ENCODE results near the gene HDGFL2. TPM values are rescaled to one million over a fixed set of nuclear protein-coding genes. Genes with fewer than 3 reads are reported as not detected.
"Not testable (repeated sequence)": the region's sequence is repeated elsewhere in the genome, so short reads cannot be mapped to it uniquely, and the experiment has no call there.

Gene HDGFL2
- total RNA-seq, 1 donor from 2014 or later, result 92.6 TPM

DNA sequence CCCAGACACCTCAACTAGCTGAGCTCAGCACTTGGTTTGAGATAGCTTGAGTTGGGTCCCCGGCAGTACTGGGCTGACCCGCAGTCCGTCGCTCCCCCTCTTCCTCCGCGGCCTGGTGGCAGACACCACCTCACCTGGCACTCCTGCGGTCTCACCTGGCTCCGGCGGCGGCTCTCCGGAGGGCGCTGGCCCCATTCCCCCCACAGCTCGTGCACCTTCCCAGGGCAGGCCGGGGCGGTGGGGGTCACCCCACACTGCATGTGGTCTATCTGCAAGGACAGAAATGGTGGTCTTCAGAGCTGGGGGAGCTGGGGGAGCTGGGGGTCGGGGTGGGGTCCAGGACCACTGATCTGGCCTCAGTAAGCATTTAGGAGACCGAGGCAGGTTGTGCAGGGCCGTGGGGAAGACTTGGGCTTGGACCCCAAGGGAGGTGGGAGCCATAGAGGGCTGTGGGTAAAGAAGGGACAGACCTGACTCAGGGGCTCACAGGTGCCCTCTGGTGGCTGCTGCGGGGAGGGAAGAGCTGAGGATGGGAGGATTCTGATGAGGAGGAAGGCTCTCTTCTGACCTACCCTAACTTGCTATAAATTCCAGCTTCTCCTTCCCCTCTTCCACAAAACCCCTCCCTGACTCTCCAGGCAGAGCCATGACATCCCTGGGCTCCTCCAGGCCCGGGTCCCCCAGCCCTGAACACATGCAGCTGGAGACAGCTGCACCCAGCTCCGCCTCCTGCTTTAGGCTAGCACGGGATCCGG, 52.9 kb downstream of the HDGFL2 start:
- peaks cover 9% of the 10 kb centered on the region for H3K27me3 Mint-ChIP-seq
- TF ChIP-seq, protein P1, sequence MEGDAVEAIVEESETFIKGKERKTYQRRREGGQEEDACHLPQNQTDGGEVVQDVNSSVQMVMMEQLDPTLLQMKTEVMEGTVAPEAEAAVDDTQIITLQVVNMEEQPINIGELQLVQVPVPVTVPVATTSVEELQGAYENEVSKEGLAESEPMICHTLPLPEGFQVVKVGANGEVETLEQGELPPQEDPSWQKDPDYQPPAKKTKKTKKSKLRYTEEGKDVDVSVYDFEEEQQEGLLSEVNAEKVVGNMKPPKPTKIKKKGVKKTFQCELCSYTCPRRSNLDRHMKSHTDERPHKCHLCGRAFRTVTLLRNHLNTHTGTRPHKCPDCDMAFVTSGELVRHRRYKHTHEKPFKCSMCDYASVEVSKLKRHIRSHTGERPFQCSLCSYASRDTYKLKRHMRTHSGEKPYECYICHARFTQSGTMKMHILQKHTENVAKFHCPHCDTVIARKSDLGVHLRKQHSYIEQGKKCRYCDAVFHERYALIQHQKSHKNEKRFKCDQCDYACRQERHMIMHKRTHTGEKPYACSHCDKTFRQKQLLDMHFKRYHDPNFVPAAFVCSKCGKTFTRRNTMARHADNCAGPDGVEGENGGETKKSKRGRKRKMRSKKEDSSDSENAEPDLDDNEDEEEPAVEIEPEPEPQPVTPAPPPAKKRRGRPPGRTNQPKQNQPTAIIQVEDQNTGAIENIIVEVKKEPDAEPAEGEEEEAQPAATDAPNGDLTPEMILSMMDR (IDR thresholded peaks at IDR 0.05; ENCODE audit: unreplicated experiment), result peak; percentile 71
- H3K4me1 Mint-ChIP-seq (ENCODE audit: low read depth), result no peaks in the 10 kb centered on the region
- H3K4me3 Mint-ChIP-seq (ENCODE audit: low read depth), result no peak overlapping the region
- no peaks in the 10 kb centered on the region for H3K9me3 Mint-ChIP-seq (ENCODE audit: low read depth)
- DNase-seq (ENCODE audit: low spot score, unreplicated experiment), result peak; percentile 51
- no peak overlapping the region for H3K27ac Mint-ChIP-seq
- H3K36me3 Mint-ChIP-seq (ENCODE audit: insufficient read depth), result no peaks in the 10 kb centered on the region

DNA sequence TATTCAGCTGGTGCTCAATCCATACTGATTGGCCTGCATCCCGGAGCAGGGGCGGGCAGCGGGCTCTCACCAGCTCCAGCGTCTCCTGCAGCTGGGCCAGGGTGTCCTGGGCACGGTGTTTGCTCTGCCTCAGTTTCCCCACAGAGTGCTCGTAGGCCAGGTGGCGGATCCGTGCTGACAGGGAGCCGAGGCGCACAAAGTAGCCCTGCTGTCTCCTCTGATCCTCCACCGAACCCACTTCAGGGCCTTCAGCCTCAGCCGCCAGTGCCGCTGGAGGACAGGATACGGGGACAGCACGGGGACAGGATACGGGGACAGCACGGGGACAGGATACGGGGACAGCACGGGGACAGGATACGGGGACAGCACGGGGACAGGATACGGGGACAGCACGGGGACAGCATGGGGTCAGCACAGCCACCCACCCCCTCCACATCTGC, 53.5 kb downstream of the HDGFL2 start:
- H3K9me3 Mint-ChIP-seq (ENCODE audit: low read depth), result no peaks in the 10 kb centered on the region
- H3K27me3 Mint-ChIP-seq, result peaks cover 9% of the 10 kb centered on the region
- H3K27ac Mint-ChIP-seq, result no peak overlapping the region
- no peaks in the 10 kb centered on the region for H3K36me3 Mint-ChIP-seq (ENCODE audit: insufficient read depth)
- no peaks in the 10 kb centered on the region for H3K4me1 Mint-ChIP-seq (ENCODE audit: low read depth)
- no peak for DNase-seq (ENCODE audit: low spot score, unreplicated experiment)
- no peak overlapping the region for H3K4me3 Mint-ChIP-seq (ENCODE audit: low read depth)
- TF ChIP-seq, protein P1 (IDR thresholded peaks at IDR 0.05; ENCODE audit: unreplicated experiment), result no peak

DNA sequence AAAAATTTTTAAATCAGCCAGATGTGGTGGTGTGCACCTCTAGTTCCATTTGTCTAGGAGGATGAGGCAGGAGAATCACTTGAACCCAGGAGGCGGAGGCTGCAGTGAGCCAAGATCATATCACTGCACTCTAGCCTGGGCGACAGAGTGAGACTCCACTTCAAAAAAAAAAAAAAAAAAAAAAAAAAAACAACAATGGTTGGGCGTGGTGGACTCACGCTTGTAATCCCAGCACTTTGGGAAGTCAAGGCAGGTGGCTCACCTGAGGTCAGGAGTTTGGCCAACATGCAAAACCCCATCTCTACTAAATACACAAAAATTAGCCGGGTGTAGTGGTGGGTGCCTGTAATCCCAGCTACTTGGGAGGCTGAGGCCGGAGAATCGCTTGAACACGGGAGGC, 55.3 kb downstream of the HDGFL2 start:
- not testable (repeated sequence) for H3K4me3 Mint-ChIP-seq (ENCODE audit: low read depth); H3K27ac Mint-ChIP-seq; H3K9me3 Mint-ChIP-seq (ENCODE audit: low read depth); H3K36me3 Mint-ChIP-seq (ENCODE audit: insufficient read depth); H3K27me3 Mint-ChIP-seq; DNase-seq (ENCODE audit: low spot score, unreplicated experiment); H3K4me1 Mint-ChIP-seq (ENCODE audit: low read depth)

DNA sequence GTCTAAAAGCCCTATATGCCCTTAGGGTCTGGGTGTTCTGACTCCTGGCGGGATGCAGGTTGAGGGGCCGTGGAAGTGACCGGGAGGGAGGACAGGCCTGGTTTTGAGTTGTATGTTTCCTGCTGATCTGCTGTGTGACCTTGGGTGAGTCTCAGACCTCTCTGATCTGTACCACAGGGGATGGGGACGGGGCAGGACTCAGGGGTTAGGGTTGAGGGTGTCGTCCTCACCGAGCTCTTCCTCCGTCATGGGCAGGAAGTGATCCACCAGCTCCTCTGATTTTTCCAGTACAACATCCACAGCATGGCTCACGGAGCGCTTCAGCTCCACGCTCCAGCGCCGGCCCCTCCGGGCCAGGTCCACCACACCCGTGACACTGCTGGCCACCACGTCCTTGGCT, 56.7 kb downstream of the HDGFL2 start:
- Mint-ChIP-seq H3K27me3 (peaks cover 3% of the 10 kb centered on the region), H3K36me3 (ENCODE audit: insufficient read depth) (no peaks in the 10 kb centered on the region), H3K4me3 (ENCODE audit: low read depth) (no peak overlapping the region), H3K27ac (no peak overlapping the region), H3K9me3 (ENCODE audit: low read depth) (no peaks in the 10 kb centered on the region), H3K4me1 (ENCODE audit: low read depth) (no peaks in the 10 kb centered on the region)
- TF ChIP-seq, protein P1 (IDR thresholded peaks at IDR 0.05; ENCODE audit: unreplicated experiment), result no peak
- DNase-seq (ENCODE audit: low spot score, unreplicated experiment), result no peak

DNA sequence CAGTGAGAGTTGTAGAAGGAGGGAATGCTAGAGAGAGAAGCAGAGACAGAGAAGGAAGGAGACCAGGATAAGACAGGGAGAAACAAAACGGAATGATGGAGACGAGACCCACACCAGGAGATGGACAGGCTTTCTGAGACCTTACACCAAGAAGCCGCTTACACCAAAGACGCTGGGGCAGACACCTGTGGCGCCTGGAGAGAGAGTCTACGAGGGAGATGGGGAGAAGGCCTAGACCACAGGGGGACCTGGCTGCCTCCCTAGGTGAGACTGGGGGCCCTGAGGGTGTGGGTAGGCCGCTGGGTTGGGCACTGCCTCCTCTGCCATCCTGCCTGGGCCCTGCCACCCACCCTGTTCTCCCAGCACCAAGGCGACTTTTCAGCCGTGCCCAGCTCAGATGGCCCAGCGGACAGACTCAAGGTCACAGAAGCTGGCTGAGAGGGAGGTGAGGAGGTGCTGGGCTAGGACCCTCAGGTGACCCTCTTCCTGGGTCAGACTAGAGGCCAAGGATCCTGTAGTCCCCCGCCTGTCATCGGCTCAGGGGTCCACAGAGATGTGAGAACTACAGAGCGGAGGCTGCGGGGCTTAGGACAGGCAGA, 57.9 kb downstream of the HDGFL2 start:
- Mint-ChIP-seq H3K9me3 (ENCODE audit: low read depth) (no peaks in the 10 kb centered on the region), H3K4me3 (ENCODE audit: low read depth) (no peak overlapping the region), H3K27me3 (peaks cover 3% of the 10 kb centered on the region)

More for the DNA sequence above, 57.9 kb downstream of the HDGFL2 start:
- Mint-ChIP-seq H3K36me3 (ENCODE audit: insufficient read depth) (no peaks in the 10 kb centered on the region), H3K4me1 (ENCODE audit: low read depth) (no peaks in the 10 kb centered on the region), H3K27ac (no peak overlapping the region)
- DNase-seq (ENCODE audit: low spot score, unreplicated experiment), result no peak
- TF ChIP-seq, protein P1 (IDR thresholded peaks at IDR 0.05; ENCODE audit: unreplicated experiment), result no peak
